Stimulated activated CD4-positive, alpha-beta T cell treated with anti-CD3 and anti-CD28 coated beads, Interleukin-15, amount 100 ng/mL, for 48 hours (primary cell): ENCODE data around the gene PNPLA1.

Experiments
- DNase-seq, 2 donors: peaks; one replicate each; pipeline ENCODE4 v3.0.0-alpha.2; 2020; ENCODE audit warnings: low read depth in 2 of 2

Gene PNPLA1

GRCh38 chr6:36357872-36358225, 88.0 kb downstream of the PNPLA1 start:
- DNase-seq: no peak
